Ovary (tissue), 3 donors: ENCODE results near the gene TFF1.

Source experiments
- EP300 ChIP-seq: sonication (generic); formaldehyde crosslinking; IDR thresholded peaks from one replicate; pipeline ENCODE4 v1.6.1; 2017; ENCODE audit warnings: antibody characterized with exemption
- POLR2A ChIP-seq: fragments of 450-650 bp; IDR thresholded peaks from one replicate; pipeline ENCODE4 v1.6.1; 2017; ENCODE audit warnings: antibody characterized with exemption, mild to moderate bottlenecking, moderate library complexity
- TF ChIP-seq, protein P1 (sequence below), 3 donors: fragments of 450-650 bp in 2 of 3; fragments of 200-600 bp in 1 of 3; IDR thresholded peaks; one replicate each; pipeline versions ENCODE4 v1.5.1 to v1.8.0; 2016 to 2022; ENCODE audit warnings: antibody characterized with exemption in 3 of 3, mild to moderate bottlenecking in 1 of 3
- donor health status: DM: no; HTN: no; CAD: no.

DNA sequence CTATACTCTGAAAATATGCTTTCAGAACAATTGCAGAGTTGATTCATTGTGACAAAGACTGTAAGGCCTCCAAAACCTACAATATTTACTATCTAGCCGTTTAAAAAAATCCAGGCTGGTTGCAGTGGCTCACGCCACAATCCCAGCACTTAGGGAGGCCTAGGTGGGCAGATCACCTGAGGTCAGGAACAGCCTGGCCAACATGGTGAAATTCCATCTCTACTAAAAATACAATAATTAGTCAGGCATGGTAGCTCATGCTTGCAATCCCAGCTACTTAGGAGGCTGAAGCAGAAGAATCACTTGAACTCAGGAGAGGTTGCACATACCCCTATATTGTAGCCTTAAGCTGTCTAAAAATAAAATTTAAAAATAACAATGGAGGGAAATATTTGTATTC is 10.3 kb downstream of the TFF1 start:
- TF ChIP-seq, protein P1, sequence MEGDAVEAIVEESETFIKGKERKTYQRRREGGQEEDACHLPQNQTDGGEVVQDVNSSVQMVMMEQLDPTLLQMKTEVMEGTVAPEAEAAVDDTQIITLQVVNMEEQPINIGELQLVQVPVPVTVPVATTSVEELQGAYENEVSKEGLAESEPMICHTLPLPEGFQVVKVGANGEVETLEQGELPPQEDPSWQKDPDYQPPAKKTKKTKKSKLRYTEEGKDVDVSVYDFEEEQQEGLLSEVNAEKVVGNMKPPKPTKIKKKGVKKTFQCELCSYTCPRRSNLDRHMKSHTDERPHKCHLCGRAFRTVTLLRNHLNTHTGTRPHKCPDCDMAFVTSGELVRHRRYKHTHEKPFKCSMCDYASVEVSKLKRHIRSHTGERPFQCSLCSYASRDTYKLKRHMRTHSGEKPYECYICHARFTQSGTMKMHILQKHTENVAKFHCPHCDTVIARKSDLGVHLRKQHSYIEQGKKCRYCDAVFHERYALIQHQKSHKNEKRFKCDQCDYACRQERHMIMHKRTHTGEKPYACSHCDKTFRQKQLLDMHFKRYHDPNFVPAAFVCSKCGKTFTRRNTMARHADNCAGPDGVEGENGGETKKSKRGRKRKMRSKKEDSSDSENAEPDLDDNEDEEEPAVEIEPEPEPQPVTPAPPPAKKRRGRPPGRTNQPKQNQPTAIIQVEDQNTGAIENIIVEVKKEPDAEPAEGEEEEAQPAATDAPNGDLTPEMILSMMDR (IDR thresholded peaks at IDR 0.05), result no peak
- TF ChIP-seq EP300 (no peak), POLR2A (no peak)
